ENCODE results near the gene SAG.

DNA sequence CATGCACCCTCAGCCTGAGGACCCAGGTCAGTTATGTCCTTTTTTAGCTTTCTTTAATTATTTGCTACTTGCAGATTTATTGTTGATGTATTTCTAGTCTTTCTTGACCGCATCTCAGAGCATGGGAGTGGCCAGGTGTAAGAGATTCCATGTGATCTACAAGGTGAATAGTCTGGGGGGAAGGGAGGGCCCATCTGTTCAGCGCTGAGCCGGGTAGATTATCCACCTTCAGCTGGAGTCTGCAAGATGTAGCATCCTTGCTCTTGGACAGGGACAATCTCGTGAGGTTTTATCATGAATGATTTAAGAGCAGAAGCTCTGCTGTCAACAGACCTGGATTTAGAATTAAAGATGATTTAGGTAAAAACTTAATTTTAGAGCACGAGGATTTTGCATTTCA lies 34.7 kb downstream of the SAG start:
- TF ChIP-seq, protein P1, sequence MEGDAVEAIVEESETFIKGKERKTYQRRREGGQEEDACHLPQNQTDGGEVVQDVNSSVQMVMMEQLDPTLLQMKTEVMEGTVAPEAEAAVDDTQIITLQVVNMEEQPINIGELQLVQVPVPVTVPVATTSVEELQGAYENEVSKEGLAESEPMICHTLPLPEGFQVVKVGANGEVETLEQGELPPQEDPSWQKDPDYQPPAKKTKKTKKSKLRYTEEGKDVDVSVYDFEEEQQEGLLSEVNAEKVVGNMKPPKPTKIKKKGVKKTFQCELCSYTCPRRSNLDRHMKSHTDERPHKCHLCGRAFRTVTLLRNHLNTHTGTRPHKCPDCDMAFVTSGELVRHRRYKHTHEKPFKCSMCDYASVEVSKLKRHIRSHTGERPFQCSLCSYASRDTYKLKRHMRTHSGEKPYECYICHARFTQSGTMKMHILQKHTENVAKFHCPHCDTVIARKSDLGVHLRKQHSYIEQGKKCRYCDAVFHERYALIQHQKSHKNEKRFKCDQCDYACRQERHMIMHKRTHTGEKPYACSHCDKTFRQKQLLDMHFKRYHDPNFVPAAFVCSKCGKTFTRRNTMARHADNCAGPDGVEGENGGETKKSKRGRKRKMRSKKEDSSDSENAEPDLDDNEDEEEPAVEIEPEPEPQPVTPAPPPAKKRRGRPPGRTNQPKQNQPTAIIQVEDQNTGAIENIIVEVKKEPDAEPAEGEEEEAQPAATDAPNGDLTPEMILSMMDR (IDR thresholded peaks at IDR 0.05; ENCODE audit: extremely low read depth in 1 of 2, insufficient read depth in 1 of 2, low read depth in 1 of 2, low read length in 2 of 2): no peak
- TF ChIP-seq POLR2A (IDR thresholded peaks at IDR 0.05; ENCODE audit: low read depth, low read length): no peak
- TF ChIP-seq GATA2 (IDR thresholded peaks at IDR 0.05; ENCODE audit: insufficient read depth, insufficient read length, low read depth, low read length): no peak
- TF ChIP-seq POLR2AphosphoS5 (IDR thresholded peaks at IDR 0.05; ENCODE audit: insufficient read depth, low read depth, low read length): no peak
- TF ChIP-seq FOS (IDR thresholded peaks at IDR 0.05; ENCODE audit: borderline replicate concordance, insufficient read depth, low read length): no peak
- no peak for TF ChIP-seq MAX (IDR thresholded peaks at IDR 0.05; ENCODE audit: insufficient read depth, insufficient read length)
- TF ChIP-seq EZH2 (IDR thresholded peaks at IDR 0.05; ENCODE audit: borderline replicate concordance, low read depth, low read length, severe bottlenecking): no peak
